GM10266 (cell line): ENCODE results near the gene SYNE1.
"Not testable (repeated sequence)": the region's sequence is repeated elsewhere in the genome, so short reads cannot be mapped to it uniquely, and the experiment has no call there.

ENCODE experiments used
- DNase-seq: peaks from one replicate; pipeline ENCODE4 v3.0.0; 2012; ENCODE audit errors: extremely low spot score
- CTCF ChIP-seq: IDR thresholded peaks from 2 replicates; pipeline ENCODE4 v1.5.1; 2012; ENCODE audit warnings: mild to moderate bottlenecking, low read depth; ENCODE audit not compliant: control insufficient read depth, insufficient read depth; ENCODE audit errors: missing control alignments

Gene SYNE1

GRCh38 chr6:152450519-152450918, 186.6 kb downstream of the SYNE1 start:
- no peak for DNase-seq

DNA sequence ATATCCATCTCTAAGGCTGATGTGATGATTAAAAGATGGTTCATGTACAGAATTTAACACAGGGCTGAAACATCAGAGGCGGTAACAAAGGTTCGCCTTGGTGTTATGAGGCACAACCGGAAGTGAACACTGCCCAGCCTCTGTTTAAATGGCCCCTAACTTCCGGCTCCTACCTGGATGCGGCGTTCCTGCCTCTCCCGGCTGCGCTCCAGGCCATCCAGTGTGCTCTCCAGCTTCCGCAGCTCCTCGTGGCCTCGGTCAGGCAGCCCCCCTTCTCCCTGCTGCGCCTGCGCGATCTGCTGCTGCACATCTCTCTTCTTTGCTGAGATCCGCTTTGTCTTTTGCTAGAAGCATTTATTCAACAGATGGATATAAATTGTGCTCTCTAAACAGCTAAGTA, 195.3 kb downstream of the SYNE1 start:
- no peak for TF ChIP-seq CTCF
- DNase-seq = no peak

More at GRCh38 chr6:152450519-152450918, 186.6 kb downstream of the SYNE1 start:
- TF ChIP-seq CTCF = no peak

GRCh38 chr6:152435816-152436215, 201.3 kb downstream of the SYNE1 start:
- TF ChIP-seq CTCF = no peak

GRCh38 chr6:152432758-152433157, 204.4 kb downstream of the SYNE1 start:
- DNase-seq = no peak
- no peak for TF ChIP-seq CTCF

More at GRCh38 chr6:152435816-152436215, 201.3 kb downstream of the SYNE1 start:
- no peak for DNase-seq

- TF ChIP-seq CTCF = no peak
- no peak for DNase-seq
Measured at GRCh38 chr6:152428126-152428525, 209.0 kb downstream of the SYNE1 start.

DNA sequence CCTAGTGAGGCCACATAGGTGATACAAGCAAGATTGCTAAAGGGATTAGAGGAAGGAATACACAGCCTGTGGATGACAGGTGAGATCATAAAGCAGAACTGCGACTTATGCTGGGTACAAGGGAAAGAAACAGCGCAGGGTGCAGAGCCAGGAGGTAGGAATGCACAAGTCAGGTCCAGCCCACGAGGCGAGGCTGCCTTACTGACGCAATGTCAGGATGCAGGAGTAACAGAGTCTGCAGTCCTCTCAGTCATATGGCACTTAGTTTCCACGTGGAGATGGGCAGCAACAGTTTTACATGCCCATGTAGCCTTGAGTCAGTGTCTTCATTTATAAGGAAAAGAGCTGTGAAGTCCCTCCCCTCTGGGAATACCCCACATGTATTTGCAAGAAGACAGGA, 210.9 kb downstream of the SYNE1 start:
- TF ChIP-seq CTCF = no peak
- DNase-seq = no peak

- peak; percentile 7 for DNase-seq
- TF ChIP-seq CTCF = no peak
Measured at GRCh38 chr6:152423216-152424103, 213.7 kb downstream of the SYNE1 start.

DNA sequence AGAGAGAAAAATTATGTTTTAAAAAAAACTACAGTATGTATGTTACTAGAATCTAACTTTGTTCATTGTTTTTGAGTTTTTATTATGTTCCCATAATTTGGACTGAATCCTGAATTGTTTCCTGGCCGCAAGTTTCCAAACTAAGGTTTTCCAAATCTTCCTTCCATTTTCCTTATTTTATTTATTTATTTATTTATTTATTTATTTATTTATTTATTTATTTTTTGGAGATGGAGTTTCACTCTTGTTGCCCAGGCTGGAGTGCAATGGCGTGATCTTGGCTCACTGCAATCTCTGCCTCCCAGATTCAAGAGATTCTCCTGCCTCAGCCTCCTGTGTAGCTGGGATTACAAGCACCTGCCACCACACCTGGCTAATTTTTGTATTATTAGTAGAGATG, 215.7 kb downstream of the SYNE1 start:
- DNase-seq = not testable (repeated sequence)
